GM06990 (cell line): ENCODE results near the gene SLC17A8.

ENCODE experiments used
- DNase-seq: peaks from one replicate; pipeline ENCODE4 v3.0.0-alpha.2; 2011; ENCODE audit not compliant: insufficient read length; ENCODE audit errors: extremely low read depth
- H3K27me3 ChIP-seq: replicated peaks from 2 replicates; pipeline ENCODE4 v1.6.0; 2011; ENCODE audit warnings: low read length; ENCODE audit not compliant: control insufficient read depth, insufficient read depth
- H3K36me3 ChIP-seq: 2 replicates; pipeline ENCODE4 v1.5.1; 2011; ENCODE audit warnings: low read length; ENCODE audit not compliant: control insufficient read depth, insufficient read depth
- H3K4me3 ChIP-seq: replicated peaks from 2 replicates; pipeline ENCODE4 v1.5.1; 2011; ENCODE audit warnings: low read depth, mild to moderate bottlenecking, control low read depth, low read length
- CTCF ChIP-seq: IDR thresholded peaks from 2 replicates; pipeline ENCODE4 v1.5.1; 2011; ENCODE audit warnings: low read length, control low read depth, mild to moderate bottlenecking, inconsistent platforms; ENCODE audit not compliant: insufficient read depth, poor library complexity, severe bottlenecking

Gene SLC17A8

GRCh38 chr12:100433701-100434100 lies 76.8 kb downstream of the SLC17A8 start:
- no peak for TF ChIP-seq CTCF
- DNase-seq, result no peak
- H3K4me3 ChIP-seq, result no peak overlapping the region
- no peaks in the 10 kb centered on the region for H3K36me3 ChIP-seq
- H3K27me3 ChIP-seq, result no peaks in the 10 kb centered on the region

DNA sequence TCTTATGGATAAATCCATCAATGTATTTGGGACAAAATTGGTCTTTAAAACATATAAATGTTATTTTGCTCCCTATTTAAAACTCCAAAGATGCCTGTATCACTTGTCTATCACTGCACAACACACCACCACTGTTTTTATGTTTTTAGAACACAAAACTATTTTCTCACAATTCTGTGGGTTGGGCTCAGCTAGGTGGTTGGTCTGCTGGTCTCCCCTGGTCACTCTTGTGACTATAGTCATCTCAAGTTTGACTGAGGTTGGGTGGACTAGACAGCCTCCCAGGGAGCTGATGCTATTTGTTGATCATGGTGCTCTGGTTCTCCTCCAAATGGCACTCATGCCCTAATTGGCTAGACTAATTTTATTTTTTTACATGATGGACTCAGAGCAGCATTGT lies 77.3 kb downstream of the SLC17A8 start:
- no peaks in the 10 kb centered on the region for H3K27me3 ChIP-seq
- TF ChIP-seq CTCF, result no peak
- H3K4me3 ChIP-seq, result no peak overlapping the region
- no peak for DNase-seq
- no peaks in the 10 kb centered on the region for H3K36me3 ChIP-seq

DNA sequence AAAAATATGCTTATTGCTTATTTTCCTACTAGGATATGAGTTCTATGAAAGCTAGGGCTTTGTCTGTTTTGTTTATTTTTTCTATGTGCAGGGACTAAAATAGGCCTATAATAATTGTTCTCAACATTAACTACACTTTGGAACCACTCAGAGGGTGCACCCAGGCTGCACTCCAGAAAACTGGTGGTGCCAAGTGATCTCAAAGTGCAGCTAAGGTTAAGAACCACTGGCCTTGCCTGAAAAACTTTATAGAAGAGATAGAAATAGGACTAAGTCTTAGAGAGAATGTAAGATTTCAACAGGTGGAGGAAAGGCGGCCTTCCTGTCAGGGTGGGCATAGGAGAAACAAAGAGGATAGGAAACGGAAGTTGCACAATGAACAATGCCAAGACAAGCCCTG lies 79.1 kb downstream of the SLC17A8 start:
- Histone ChIP-seq H3K4me3 (no peak overlapping the region), H3K27me3 (no peaks in the 10 kb centered on the region), H3K36me3 (no peaks in the 10 kb centered on the region)
- no peak for DNase-seq
- TF ChIP-seq CTCF, result no peak

- no peak for DNase-seq
- TF ChIP-seq CTCF, result no peak
- Histone ChIP-seq H3K36me3 (no peaks in the 10 kb centered on the region), H3K4me3 (no peak overlapping the region), H3K27me3 (no peaks in the 10 kb centered on the region)
Observed at GRCh38 chr12:100437038-100437841, 80.4 kb downstream of the SLC17A8 start.

- no peak for TF ChIP-seq CTCF
- no peak overlapping the region for H3K4me3 ChIP-seq
- no peaks in the 10 kb centered on the region for H3K27me3 ChIP-seq
- no peak for DNase-seq
- H3K36me3 ChIP-seq, result no peaks in the 10 kb centered on the region
Observed at GRCh38 chr12:100439797-100440196, 82.9 kb downstream of the SLC17A8 start.

DNA sequence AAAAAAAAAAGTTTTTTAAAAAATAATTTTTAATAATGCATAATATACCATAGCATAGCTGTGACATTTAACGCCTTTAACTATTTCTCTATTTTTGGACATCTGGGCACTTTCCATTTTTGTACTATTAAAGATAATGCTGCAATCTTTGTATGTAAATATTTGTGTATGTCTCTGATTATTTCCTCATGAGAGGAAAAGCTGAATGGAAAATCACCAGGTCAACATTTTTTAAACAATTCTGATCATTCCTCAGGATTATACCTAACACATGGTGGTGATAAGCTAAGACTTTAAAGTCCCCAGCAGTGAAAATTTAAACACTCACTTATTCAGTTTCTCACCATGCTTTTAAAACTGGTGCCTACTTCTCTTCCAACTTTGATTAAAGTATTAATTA lies 85.5 kb downstream of the SLC17A8 start:
- no peaks in the 10 kb centered on the region for H3K27me3 ChIP-seq
- H3K36me3 ChIP-seq, result no peaks in the 10 kb centered on the region
- no peak for TF ChIP-seq CTCF
- no peak overlapping the region for H3K4me3 ChIP-seq
- no peak for DNase-seq
